ENCODE measurements around the gene PRKRA.
A peak's percentile ranks its signal among the peaks of the same experiment; 100 is the strongest.
"Not testable (repeated sequence)": the region's sequence is repeated elsewhere in the genome, so short reads cannot be mapped to it uniquely, and the experiment has no call there.

Gene PRKRA

DNA sequence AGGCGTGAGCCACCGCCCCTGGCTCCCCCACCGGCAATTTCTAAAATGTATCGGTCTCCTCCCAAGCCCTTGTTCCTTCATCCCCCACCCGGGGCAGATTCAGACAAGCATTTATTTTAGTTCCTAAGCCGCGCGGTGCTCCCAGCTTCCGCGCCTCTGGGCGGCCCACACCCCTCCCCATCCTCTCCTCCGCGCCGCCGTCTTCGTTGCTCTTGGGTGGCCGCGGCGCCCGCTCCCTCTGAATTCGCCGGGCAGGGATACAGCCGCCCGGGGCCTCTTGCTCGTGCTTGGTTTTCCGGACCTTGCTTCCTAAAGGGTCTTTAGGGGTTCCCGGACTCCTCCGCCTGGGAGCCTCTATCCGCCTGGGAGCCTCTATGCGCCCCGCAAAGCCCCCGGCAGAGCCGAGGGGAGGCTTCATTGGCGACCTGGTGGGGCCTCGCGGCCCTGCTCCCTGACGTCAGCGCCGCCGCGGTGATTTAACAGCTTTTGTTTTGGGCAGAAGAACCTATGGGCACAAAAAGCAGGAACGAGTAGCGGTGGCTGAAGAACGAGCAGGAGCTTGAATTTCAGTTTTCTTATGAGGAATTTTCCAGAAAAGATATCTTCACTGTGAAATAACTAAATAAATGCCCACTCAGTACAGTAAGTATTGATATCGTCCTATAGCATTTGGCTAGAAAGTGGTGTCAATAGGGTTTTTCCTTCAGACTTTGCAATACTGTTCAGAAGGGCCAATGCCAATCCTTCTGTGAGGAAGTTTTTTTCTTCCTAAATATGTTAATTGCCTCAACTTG is 37.3 kb downstream of the PRKRA start:
- peak; percentile 76 for DNase-seq (ENCODE audit: low spot score)

DNA sequence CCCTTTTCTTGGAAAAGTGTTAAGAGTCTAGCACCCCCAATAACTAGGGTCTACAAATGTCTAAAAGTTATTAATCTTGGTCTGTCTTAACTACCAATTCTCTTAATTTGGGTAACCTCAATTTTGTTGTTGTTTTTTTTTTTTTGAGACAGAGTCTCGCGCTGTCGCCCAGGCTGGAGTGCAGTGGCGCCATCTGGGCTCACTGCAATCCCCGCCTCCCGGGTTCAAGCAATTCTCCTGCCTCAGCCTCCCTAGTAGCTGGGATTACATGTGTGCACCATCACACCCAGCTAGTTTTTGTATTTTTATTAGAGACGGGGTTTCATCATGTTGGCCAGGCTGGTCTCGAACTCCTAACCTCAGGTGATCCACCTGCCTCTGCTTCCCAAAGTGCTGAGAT is 38.5 kb downstream of the PRKRA start:
- DNase-seq (ENCODE audit: low spot score), result not testable (repeated sequence)

DNA sequence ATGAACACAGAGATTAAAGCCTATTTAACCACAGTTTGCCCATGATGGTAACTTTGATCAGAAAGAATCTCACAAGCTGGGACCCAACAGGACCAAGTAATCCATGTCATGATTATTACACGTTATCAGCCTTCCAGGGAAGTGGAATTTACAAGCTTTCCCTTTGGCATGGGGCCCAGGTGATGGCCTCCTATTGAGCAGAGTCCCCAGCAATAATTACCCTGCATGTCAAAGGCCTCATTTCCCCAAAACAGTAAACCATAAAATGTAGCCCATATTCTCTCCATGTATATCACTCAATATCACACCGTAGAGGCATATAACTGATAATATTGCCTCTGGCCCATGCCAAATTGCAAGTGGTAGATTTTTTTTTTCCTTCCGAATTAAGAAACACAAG is 38.9 kb downstream of the PRKRA start:
- no peak for DNase-seq (ENCODE audit: low spot score)

DNA sequence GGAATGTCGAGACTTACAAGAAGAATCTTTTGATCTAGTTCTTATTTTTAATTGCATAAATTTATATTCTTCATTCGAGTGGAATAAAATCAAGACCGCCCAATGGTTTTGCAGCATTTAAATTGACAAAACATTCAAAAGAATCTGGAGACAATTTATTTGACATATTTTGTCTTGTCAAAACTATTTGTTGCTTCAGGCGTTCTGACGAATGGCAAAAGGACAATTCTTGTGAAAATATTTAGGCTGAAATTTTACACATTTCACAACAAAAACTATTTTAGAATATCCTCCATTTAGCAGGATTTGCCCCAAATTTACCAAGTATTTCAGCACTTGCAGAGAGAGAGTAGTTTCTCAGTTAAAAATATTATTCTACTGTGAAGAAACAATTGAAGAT is 41.7 kb downstream of the PRKRA start:
- DNase-seq (ENCODE audit: low spot score), result no peak

DNA sequence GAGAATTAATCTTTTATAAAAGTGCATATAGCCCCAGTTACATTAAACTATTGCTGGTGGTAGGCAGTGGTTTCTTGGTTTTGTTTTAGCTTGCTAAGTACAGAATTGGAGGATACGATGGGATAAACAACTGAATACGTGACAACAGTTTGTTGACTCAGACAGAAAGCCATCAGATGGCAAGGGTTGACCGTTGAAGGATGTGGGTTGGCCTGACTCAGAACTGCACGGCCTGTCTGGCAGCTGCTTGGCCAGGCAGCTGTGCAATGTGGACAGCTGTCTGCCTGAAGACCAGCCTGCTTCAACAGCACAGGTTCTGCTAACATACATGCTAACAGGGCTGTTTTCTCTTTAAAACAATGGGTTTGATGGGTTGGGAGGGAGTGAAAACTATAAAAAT is 46.6 kb downstream of the PRKRA start:
- peak; percentile 43 for DNase-seq (ENCODE audit: low spot score)

DNA sequence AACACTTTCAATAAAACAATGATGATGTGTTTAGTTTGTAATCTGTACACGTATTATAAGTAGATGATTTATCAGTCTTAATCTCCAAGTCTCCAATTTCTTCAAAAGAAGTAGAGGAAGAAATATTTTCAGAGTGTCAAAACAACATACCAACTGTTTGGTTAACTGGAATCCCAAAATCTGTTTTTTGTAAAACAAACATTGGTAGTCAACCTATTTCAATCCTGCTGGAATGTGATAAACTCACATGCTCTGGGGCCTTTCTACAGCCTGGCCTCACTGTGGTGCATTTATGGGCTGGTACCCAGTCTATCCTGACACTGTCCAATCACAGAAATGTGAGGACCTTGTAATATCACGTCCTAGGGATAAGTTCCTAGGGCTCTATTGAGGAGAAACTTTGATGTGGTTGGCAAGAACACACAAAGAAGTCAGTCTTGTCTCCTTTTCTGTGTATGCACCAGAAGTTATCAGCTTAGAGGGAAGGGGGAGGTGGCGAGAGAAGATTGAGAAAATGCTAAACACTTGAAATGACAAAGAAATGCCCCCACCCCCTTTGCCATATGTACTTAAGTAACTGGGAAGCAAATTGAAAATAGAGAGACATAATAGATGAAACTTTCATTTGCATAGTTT is 47.2 kb downstream of the PRKRA start:
- DNase-seq (ENCODE audit: low spot score), result peak; percentile 33

DNA sequence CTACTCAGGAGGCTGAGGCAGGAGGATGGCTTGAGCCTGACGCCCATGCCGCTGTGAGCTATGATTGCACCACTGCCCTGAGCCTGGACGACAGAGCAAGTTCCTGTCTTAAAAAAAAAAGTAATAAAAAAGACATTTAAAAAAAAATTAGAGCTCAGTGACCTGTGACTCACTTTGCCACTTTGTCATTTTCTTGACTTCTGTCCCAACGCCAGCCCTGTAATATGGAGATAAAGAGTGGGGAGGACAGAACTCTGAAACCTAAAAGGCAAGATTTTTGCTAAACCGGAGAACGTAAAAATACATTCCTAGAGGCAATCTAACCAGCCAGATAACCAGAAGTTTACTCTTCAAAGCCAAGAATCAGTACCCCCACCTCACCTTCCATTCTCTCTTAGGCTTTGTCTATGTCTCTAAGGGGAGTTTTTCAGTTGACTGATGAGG is 49.0 kb downstream of the PRKRA start:
- no peak for DNase-seq (ENCODE audit: low spot score)

DNA sequence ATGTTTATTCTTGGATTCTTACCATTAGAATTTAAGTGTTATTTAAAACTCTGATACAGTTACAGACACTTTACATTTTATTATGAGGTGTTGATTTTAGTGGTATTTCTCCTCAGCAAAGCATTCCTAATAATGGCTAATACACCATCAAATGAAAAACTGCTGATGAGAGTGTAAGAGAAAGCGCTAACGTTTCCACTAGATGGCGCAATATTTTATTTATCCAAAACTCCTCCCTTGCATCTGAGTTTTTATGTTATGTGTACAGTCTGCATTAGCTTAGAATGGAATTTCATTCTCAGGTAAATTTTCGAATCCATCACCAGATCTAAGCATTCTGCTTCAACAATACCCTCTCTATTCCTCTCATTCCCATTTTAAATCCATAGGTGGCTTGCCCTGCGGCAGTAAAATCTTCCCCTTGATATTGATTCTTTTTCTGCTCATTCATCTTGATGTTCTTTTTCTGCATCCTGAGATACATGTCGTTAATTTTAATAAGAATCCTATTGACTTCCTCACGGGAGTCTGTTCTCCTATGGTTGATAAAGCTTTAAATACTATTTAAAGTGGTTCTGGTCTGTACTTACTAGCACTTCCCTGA is 53.9 kb downstream of the PRKRA start:
- peak; percentile 43 for DNase-seq (ENCODE audit: low spot score)

DNA sequence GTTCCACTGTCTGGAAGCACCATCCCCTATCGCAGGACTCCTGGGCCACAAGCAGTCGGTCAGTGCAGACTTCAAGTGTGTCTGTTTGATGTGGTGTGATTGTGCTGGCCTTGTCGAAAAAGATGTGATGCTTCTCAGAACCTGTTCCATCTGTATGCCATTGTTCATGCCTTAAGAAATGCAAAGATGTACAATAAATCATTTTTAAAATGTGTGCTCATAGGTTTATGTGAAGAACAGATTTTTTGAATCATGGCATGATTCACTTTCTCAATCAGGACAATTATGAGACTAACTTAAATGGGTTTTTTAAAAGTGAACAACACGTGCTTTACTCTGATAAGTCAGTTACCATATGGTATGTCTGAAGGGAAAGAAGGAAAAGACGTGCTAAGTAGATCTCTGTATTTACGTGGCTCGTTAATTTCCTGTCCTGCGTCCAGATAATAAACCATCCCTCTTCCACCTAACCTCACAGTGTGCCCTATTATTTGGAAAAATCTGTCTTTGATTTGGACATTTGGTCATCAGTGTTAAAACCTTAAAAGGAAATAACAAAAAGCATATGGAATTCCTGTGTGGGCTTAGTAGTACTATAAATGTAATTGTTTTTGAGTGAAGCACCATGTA is 54.9 kb downstream of the PRKRA start:
- DNase-seq (ENCODE audit: low spot score), result no peak

DNA sequence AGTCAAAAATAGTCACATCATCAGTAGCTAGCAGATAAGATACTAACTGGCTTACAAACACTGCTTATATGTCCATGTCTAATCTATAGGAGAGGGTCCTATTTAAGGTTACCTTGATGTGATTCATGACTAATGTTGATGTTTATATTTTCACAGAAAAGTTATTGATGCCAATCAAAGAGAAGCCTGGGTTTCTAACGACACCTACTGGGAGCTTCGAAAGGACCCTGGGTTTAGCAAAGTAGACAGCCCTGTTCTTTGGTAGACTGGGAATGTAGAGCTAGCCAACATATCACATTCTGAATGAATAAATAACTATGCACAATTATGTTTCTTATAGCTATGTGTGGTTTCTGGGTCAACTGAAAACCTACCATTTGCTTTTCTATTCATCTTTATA is 55.7 kb downstream of the PRKRA start:
- DNase-seq (ENCODE audit: low spot score), result no peak

DNA sequence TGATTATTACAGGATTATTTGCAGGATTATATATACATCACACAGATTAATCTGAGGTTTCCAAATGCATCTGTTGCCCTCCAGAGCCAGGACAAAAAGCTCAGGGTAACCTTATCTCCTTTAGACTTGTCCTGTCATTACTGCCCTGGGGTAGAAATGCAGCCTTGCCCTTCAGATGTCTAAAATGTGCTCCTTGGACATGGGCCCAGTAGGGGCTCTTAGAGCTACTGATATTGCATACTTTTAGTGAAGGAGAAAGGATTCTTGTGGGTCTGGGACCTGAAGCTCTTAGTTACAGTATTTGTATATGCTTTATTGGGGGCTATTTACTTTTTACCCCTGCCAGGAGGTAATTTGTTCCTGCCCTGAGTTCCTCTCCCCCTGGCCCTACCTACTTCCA is 56.1 kb downstream of the PRKRA start:
- DNase-seq (ENCODE audit: low spot score), result no peak

DNA sequence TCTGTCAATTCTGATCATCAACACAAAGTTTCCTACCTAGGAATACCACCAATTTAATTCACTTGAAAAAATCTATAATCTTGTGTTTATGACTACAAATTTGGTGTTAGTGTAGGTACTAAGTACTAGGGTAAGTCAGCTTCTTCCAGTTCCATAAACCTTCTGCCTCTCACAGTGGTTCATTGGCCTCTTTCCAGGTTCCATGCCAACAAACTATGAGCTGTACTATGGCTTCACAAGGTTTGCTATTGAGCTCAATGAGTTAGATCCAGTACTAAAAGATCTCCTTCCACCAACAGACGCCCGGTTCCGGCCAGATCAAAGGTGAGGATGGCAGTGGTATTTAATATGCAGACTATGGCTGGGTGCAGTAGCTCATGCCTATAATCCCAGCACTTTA is 58.8 kb downstream of the PRKRA start:
- no peak for DNase-seq (ENCODE audit: low spot score)

DNA sequence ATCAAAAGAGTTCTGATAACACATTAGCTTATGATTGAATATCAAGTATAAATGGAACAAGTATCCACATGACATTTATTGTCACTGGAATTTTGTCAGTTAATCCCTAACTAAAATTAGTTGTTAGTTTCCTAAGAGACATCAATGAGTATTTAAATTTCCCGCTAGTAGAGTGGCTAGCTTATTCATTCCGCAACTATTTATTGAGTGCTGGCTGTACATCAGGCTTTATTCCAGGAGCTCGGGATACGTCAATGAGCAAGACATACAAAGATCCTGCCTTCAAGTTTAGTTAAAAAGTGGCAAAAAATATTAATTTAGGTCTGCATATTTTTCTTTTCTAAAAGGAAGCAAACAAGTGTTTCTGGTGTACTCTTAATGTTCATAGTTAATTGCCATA is 59.3 kb downstream of the PRKRA start:
- DNase-seq (ENCODE audit: low spot score), result no peak

DNA sequence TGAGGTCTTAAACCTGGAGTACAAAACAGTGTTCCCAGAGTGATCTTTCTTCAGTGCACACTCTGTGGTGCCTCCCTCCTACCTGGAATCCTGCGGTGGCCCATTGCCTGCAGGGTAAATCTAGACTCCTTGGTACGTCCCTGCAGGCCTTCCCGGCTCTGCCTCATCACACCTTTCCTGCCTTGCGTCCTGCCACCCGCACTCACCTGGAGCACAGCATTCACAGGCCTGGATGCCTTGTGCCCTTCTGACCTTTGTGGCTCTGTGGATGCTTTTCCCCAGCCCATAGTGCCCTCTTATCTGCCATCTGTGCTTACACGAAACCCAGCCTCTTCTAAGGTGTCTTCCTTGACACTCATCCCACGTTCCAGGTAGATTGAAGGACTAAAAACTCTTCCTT is 62.7 kb downstream of the PRKRA start:
- no peak for DNase-seq (ENCODE audit: low spot score)

DNA sequence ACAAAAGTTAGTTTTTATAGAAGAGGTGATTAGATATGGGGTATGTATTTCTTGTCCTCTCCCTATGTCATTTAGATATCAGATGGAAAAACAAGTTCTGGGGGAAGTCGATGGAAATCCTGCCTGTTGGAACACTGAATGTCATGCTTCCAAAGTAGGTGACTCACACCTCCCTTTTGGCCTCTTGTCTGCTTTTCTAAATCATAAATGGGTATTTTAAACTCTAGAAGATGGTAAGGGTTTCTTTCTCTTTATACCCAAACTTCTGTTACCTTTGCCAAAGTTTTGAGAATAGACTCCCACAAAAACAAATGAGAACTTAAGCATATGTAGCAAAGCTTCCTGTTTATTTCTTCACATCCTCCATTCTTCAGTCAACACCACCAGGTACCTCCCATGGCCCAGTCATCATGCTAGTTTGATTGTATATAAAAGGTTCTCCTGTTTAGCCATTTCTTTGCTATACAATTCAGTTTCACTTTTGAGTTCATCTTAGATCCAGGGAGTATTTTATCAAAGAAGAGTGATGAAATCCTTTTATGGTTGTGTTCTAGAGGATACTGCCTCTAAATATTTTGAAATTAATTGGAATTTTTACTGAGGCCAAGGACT is 63.9 kb downstream of the PRKRA start:
- DNase-seq (ENCODE audit: low spot score), result no peak

DNA sequence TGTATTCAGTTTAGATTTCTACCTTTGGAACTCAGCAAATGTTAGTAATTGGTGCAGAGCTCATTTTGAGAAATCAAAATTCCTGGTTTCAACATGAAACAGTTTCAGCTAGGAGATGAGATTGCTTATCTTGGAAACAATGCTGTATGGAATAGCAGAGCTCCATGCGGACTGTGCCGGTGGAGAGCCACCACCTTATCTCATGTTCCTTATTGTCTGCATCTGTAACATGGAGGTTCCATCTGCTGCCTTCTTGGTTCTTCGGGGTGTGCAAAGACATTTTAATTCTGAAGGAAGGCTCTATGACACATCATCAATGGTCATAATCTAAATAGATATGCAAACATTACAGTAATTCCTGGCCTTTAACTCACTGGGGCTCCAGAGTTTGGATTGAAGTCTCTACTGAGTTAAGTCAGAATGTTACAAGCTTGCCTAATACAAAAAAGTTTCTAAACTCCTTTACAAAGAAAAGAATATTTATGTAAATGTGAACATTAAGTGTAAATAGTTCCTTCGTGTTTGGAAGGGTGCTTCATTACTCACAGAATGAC is 65.3 kb downstream of the PRKRA start:
- no peak for DNase-seq (ENCODE audit: low spot score)

DNA sequence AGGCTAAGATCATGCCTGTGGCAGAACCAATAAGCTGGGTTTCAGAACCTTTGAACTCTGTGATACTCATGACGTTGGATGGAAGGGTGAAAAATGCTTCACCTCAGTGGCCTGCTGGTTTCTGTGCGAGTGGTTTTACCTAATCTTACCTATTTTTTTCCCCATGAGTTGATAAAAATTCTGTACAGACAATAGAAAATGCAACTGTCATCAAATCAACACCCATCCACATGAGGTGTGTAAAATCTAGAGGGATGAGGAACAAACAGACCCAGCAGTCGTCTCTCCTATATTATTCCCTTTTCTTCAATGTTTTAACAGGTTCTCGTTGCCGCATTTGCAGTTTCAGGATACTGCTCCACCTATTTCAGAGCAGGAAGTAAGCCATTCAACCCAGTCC is 67.3 kb downstream of the PRKRA start:
- DNase-seq (ENCODE audit: low spot score), result no peak
